HFF-Myc (cell line): Measurements from ENCODE around the gene RERG.
A peak's percentile ranks its signal among the peaks of the same experiment; 100 is the strongest.
"Not testable (repeated sequence)": the region's sequence is repeated elsewhere in the genome, so short reads cannot be mapped to it uniquely, and the experiment has no call there.

Source experiments
- DNase-seq: peaks from one replicate; pipeline ENCODE4 v3.0.0-alpha.2; 2011; ENCODE audit warnings: low read depth; ENCODE audit errors: extremely low read depth
- H3K4me3 ChIP-seq: replicated peaks from 2 replicates; pipeline ENCODE4 v1.5.1; 2011; ENCODE audit warnings: low read depth, mild to moderate bottlenecking, control low read depth, low read length
- TF ChIP-seq, protein P1 (sequence below): IDR thresholded peaks from 2 replicates; pipeline ENCODE4 v1.5.1; 2012; ENCODE audit warnings: mild to moderate bottlenecking, low read depth, low read length, control low read depth; ENCODE audit errors: missing control alignments

Gene RERG

GRCh38 chr12:15232959-15233358 is 11.7 kb upstream of the RERG start:
- no peak overlapping the region for H3K4me3 ChIP-seq
- DNase-seq = no peak
- TF ChIP-seq, protein P1, sequence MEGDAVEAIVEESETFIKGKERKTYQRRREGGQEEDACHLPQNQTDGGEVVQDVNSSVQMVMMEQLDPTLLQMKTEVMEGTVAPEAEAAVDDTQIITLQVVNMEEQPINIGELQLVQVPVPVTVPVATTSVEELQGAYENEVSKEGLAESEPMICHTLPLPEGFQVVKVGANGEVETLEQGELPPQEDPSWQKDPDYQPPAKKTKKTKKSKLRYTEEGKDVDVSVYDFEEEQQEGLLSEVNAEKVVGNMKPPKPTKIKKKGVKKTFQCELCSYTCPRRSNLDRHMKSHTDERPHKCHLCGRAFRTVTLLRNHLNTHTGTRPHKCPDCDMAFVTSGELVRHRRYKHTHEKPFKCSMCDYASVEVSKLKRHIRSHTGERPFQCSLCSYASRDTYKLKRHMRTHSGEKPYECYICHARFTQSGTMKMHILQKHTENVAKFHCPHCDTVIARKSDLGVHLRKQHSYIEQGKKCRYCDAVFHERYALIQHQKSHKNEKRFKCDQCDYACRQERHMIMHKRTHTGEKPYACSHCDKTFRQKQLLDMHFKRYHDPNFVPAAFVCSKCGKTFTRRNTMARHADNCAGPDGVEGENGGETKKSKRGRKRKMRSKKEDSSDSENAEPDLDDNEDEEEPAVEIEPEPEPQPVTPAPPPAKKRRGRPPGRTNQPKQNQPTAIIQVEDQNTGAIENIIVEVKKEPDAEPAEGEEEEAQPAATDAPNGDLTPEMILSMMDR = no peak

- TF ChIP-seq, protein P1 = no peak
- DNase-seq = no peak
- H3K4me3 ChIP-seq = no peak overlapping the region
Measured at GRCh38 chr12:15231493-15231892, 10.3 kb upstream of the RERG start.

DNA sequence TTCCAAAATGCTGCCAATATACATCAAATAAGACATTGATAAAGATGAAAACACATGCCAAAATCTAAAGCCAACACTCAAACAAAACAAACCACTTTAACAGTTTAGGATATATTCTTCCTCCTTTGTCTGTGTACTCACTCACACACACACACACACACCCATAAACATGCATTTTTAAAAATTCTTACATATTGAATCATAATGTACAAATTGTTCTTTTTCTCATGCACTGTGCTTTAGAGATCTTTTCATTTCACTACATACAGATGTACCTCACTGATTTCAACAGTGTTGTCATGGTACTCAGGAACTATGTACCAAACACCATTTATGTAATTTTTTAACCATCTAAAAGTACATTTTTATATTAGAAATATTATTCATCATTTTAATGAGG is 9.5 kb upstream of the RERG start:
- DNase-seq = no peak
- TF ChIP-seq, protein P1 = no peak
- no peak overlapping the region for H3K4me3 ChIP-seq

DNA sequence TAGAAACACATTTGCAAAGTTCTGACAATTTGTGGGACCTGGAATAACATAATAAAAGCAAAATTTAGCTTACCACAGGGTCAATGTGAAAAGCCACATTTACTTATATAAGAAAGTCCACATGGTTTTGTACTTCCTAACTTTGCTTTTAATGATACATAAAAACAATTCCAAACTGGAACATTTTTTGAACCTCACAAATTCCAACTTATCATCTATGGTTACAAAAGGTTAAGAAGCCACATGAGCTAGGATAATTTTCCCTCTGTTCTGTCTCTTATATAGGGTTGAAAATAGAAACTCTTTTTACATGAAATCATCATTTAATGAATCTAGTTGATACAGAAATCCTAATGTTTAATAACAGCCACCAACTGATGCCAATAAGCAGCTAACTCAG is 8.9 kb upstream of the RERG start:
- no peak for DNase-seq
- H3K4me3 ChIP-seq = no peak overlapping the region
- TF ChIP-seq, protein P1 = no peak

DNA sequence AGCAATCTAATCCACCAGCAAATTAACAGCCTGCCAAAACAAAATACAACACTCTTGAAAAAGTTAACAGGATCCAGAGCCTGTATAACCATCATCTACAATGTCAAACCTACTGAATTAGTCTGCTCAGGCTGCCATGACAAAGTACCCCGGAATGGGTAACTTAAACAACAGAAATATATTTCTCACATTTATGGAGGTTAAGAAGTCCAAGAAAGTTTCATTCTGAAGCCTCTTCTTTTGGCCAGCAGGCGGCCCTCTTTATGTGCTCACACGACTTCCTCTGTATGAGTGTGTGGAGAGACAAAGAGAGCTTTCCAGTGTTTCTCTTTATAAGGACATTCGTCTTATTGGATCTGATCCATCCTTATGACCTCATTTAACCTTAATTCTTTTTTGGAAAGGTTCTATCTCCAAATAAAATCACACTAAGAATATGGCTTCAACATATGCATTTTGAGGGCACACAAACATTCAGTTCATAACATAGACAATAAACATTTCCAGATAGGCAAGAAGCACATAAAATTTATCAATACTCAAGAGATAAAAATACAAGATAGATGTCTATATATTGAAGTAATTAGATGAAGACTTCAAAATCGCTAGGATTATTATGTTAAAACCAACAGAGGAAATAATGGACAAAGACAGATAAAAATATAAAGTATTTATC is 5.9 kb upstream of the RERG start:
- DNase-seq = no peak
- TF ChIP-seq, protein P1 = peak; percentile 51

GRCh38 chr12:15225863-15226218 is 4.6 kb upstream of the RERG start:
- H3K4me3 ChIP-seq = not testable (repeated sequence)
- DNase-seq = peak; percentile 20

More for the DNA sequence above, 5.9 kb upstream of the RERG start:
- no peak overlapping the region for H3K4me3 ChIP-seq

DNA sequence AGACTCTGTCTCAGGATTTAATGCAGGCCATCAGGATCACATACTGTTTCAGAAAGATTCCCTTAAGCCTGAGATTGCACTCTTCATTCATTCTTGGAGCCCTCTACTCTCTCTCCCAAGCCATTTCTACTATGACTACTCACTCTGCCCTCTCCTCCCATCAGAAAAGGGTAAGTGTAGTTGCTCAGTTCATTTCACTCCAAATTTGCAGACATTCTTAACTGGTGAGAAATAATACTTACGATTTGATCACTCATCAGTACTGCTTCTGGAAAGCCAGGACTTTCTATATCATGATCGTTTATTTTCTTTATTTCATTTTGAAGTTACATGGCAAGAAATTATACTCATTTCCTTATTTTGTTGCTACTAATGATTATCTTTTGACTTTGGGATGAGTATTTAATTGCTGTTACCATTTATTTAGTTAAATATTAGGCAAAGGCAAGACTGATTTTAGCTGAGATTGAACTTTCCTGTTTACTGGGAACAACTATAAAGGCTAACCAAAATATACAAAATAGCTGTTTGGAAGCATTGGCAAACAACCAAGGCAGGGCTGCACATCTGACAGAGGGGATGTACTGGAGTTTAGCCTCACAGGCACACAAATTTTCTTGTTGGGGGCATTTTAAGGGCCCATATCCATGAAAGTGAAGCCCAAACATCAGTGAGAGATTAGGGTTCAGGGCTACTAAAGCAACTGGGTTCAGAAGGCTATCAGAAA is 4.1 kb upstream of the RERG start:
- TF ChIP-seq, protein P1 = no peak
- no peak overlapping the region for H3K4me3 ChIP-seq
- DNase-seq = no peak
